SK-N-SH treated with all-trans-retinoic acid at 6 μM for 48 hours (cell line): ENCODE measurements around the gene ACP1.

ENCODE experiments used
- ATAC-seq: fragments of 200-7000 bp; cut with Tn5 transposase; 3 replicates; pipeline ENCODE4 v1.9.1; 2020; ENCODE audit warnings: mild to moderate bottlenecking, moderate library complexity
- ARNTL ChIP-seq: fragments of 450-650 bp; formaldehyde crosslinking; IDR thresholded peaks from 2 replicates; pipeline ENCODE4 v1.5.0; 2020; ENCODE audit warnings: low read depth, mild to moderate bottlenecking, moderate library complexity, borderline replicate concordance
- BACH2 ChIP-seq: fragments of 250-450 bp; sonication (Bioruptor Pico); IDR thresholded peaks from 2 replicates; pipeline ENCODE4 v1.9.0; 2021; ENCODE audit warnings: mild to moderate bottlenecking, borderline replicate concordance
- CSDC2 ChIP-seq: fragments of 250-450 bp; sonication (Bioruptor Pico); IDR thresholded peaks from 2 replicates; pipeline ENCODE4 v1.5.0; 2020; ENCODE audit warnings: mild to moderate bottlenecking, moderate library complexity
- ESRRG ChIP-seq: fragments of 250-450 bp; sonication (Bioruptor Pico); IDR thresholded peaks from 2 replicates; pipeline ENCODE4 v1.6.1; 2021; ENCODE audit warnings: mild to moderate bottlenecking
- ISL1 ChIP-seq: fragments of 250-450 bp; sonication (Bioruptor Pico); IDR thresholded peaks from 2 replicates; pipeline ENCODE4 v2.1.2; 2022; ENCODE audit warnings: mild to moderate bottlenecking, moderate library complexity
- OSR1 ChIP-seq: fragments of 250-450 bp; sonication (Bioruptor Pico); IDR thresholded peaks from 2 replicates; pipeline ENCODE4 v1.8.0; 2022; ENCODE audit warnings: moderate library complexity, mild to moderate bottlenecking, inconsistent platforms
- PATZ1 ChIP-seq: fragments of 250-450 bp; sonication (Bioruptor Pico); IDR thresholded peaks from 2 replicates; pipeline ENCODE4 v1.8.0; 2020; ENCODE audit warnings: mild to moderate bottlenecking, moderate library complexity, borderline replicate concordance
- POU6F1 ChIP-seq: fragments of 250-450 bp; sonication (Bioruptor Pico); IDR thresholded peaks from 2 replicates; pipeline ENCODE4 v1.8.0; 2021; ENCODE audit warnings: low read depth, mild to moderate bottlenecking, moderate library complexity, borderline replicate concordance
- PPARA ChIP-seq: fragments of 250-450 bp; sonication (Bioruptor Pico); IDR thresholded peaks from 2 replicates; pipeline ENCODE4 v1.5.0; 2020; ENCODE audit warnings: mild to moderate bottlenecking, borderline replicate concordance
- RARB ChIP-seq: fragments of 250-450 bp; sonication (Bioruptor Pico); IDR thresholded peaks from 2 replicates; pipeline ENCODE4 v1.8.0; 2021; ENCODE audit warnings: mild to moderate bottlenecking, moderate library complexity
- SNAI2 ChIP-seq: fragments of 250-450 bp; sonication (Bioruptor Pico); IDR thresholded peaks from 2 replicates; pipeline ENCODE4 v1.5.0; 2020; ENCODE audit warnings: mild to moderate bottlenecking, moderate library complexity
- TCF4 ChIP-seq: fragments of 250-450 bp; sonication (Bioruptor Pico); IDR thresholded peaks from 2 replicates; pipeline ENCODE4 v1.8.0; 2021; ENCODE audit warnings: mild to moderate bottlenecking, moderate library complexity, borderline replicate concordance
- TSHZ2 ChIP-seq: fragments of 250-450 bp; sonication (Bioruptor Pico); IDR thresholded peaks from 2 replicates; pipeline ENCODE4 v1.5.0; 2020; ENCODE audit warnings: mild to moderate bottlenecking, moderate library complexity
- ZC3H10 ChIP-seq: fragments of 250-450 bp; sonication (Bioruptor Pico); IDR thresholded peaks from 2 replicates; pipeline ENCODE4 v1.5.1; 2021; ENCODE audit warnings: mild to moderate bottlenecking, moderate library complexity
- ZFP3 ChIP-seq: fragments of 250-450 bp; sonication (Bioruptor Pico); IDR thresholded peaks from 2 replicates; pipeline ENCODE4 v1.5.0; 2020; ENCODE audit warnings: mild to moderate bottlenecking, moderate library complexity
- ZFP30 ChIP-seq: fragments of 450-650 bp; formaldehyde crosslinking; IDR thresholded peaks from 2 replicates; pipeline ENCODE4 v1.5.0; 2022; ENCODE audit warnings: mild to moderate bottlenecking, moderate library complexity
- ZNF565 ChIP-seq: fragments of 450-650 bp; formaldehyde crosslinking; conservative IDR thresholded peaks from 2 replicates; pipeline ENCODE4 v1.5.0; 2020; ENCODE audit warnings: low read depth, mild to moderate bottlenecking, moderate library complexity
- ZNF70 ChIP-seq: fragments of 450-650 bp; formaldehyde crosslinking; IDR thresholded peaks from 2 replicates; pipeline ENCODE4 v1.5.0; 2020; ENCODE audit warnings: mild to moderate bottlenecking, moderate library complexity
- ZNF8 ChIP-seq: fragments of 450-650 bp; formaldehyde crosslinking; IDR thresholded peaks from 2 replicates; pipeline ENCODE4 v1.5.0; 2020; ENCODE audit warnings: mild to moderate bottlenecking, moderate library complexity
- TF ChIP-seq, protein P1 (sequence below): fragments of 250-450 bp; sonication (Bioruptor Pico); IDR thresholded peaks from 2 replicates; pipeline ENCODE4 v1.5.1; 2021; ENCODE audit warnings: mild to moderate bottlenecking, moderate library complexity
- TF ChIP-seq, protein P2 (sequence below): fragments of 250-450 bp; sonication (Bioruptor Pico); IDR thresholded peaks from 2 replicates; pipeline ENCODE4 v1.5.1; 2020; ENCODE audit warnings: low read depth, mild to moderate bottlenecking, moderate library complexity

ACP1 gene

DNA sequence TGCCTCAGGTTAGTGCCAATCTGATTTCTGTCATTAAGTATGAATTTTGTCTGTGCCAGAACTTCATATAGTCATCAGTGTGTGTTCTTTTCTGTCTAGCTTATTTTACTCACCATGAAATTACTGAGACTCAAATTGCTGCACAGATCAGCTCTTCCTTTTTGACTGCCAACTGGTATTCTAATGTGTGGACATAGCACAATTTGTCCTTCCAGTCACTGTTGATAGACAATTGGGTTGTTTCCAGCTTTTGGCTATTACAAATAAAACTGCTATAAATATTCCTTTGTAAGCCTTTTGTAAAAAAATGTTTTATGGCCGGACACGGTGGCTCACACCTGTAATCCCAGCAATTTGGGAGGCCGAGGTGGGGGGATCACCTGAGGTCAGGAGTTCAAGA is 8.7 kb upstream of the ACP1 start (continued):
- TF ChIP-seq, protein P1, sequence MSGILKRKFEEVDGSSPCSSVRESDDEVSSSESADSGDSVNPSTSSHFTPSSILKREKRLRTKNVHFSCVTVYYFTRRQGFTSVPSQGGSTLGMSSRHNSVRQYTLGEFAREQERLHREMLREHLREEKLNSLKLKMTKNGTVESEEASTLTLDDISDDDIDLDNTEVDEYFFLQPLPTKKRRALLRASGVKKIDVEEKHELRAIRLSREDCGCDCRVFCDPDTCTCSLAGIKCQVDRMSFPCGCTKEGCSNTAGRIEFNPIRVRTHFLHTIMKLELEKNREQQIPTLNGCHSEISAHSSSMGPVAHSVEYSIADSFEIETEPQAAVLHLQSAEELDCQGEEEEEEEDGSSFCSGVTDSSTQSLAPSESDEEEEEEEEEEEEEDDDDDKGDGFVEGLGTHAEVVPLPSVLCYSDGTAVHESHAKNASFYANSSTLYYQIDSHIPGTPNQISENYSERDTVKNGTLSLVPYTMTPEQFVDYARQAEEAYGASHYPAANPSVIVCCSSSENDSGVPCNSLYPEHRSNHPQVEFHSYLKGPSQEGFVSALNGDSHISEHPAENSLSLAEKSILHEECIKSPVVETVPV (CRISPR knock-in tag): no peak
- TF ChIP-seq ARNTL (no peak), RARB (CRISPR knock-in tag) (no peak)

- TF ChIP-seq ZFP30: no peak
- no peak for TF ChIP-seq PATZ1 (CRISPR knock-in tag)
- TF ChIP-seq ISL1 (CRISPR knock-in tag): no peak
- TF ChIP-seq PPARA (CRISPR knock-in tag): no peak
- TF ChIP-seq, protein P2, sequence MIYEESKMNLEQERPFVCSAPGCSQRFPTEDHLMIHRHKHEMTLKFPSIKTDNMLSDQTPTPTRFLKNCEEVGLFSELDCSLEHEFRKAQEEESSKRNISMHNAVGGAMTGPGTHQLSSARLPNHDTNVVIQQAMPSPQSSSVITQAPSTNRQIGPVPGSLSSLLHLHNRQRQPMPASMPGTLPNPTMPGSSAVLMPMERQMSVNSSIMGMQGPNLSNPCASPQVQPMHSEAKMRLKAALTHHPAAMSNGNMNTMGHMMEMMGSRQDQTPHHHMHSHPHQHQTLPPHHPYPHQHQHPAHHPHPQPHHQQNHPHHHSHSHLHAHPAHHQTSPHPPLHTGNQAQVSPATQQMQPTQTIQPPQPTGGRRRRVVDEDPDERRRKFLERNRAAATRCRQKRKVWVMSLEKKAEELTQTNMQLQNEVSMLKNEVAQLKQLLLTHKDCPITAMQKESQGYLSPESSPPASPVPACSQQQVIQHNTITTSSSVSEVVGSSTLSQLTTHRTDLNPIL (CRISPR knock-in tag): no peak
- TF ChIP-seq ZNF565: no peak
- no peak for TF ChIP-seq BACH2 (CRISPR knock-in tag)
- TF ChIP-seq ZFP3: no peak
- TF ChIP-seq ESRRG: no peak
- TF ChIP-seq TSHZ2 (CRISPR knock-in tag): no peak
- TF ChIP-seq OSR1 (CRISPR knock-in tag): no peak
- TF ChIP-seq POU6F1 (CRISPR knock-in tag): no peak
- TF ChIP-seq SNAI2 (CRISPR knock-in tag): no peak
- no peak for TF ChIP-seq ZNF70 (CRISPR knock-in tag)
- no peak for TF ChIP-seq ZC3H10
- no peak for TF ChIP-seq ZNF8 (CRISPR knock-in tag)
- TF ChIP-seq, protein P1 (CRISPR knock-in tag): no peak
- TF ChIP-seq CSDC2 (CRISPR knock-in tag): no peak
- no peak for TF ChIP-seq TCF4 (CRISPR knock-in tag)
- TF ChIP-seq, all 23 proteins: peak for 0
These were observed 7.3 kb upstream of the ACP1 start for GRCh38 chr2:257429-257828.

GRCh38 chr2:257842-258241 is 6.9 kb upstream of the ACP1 start:
- TF ChIP-seq PPARA (CRISPR knock-in tag): no peak
- TF ChIP-seq ZNF70 (CRISPR knock-in tag): no peak
- TF ChIP-seq, protein P2 (CRISPR knock-in tag): no peak
- TF ChIP-seq, all 23 proteins: peak for 0
- ATAC-seq: no peak

More at GRCh38 chr2:257429-257828, 7.3 kb upstream of the ACP1 start:
- no peak for ATAC-seq
